Activated CD8-positive, alpha-beta T cell treated with anti-CD3 and anti-CD28 coated beads for 36 hours (primary cell): ENCODE data around the gene FGF22. TPM values are rescaled to one million over a fixed set of nuclear protein-coding genes. Genes with fewer than 3 reads are reported as not detected.

Source experiments
- ATAC-seq: fragments of 200-7000 bp; cut with Tn5 transposase; one replicate; pipeline ENCODE4 v1.10.0; 2021; ENCODE audit warnings: mild to moderate bottlenecking, moderate library complexity
- CTCF ChIA-PET: fragments of 350-600 bp; sonication (Branson Sonifier 250); formaldehyde crosslinking; loops from one replicate; lab custom pipeline; 2021; ENCODE audit warnings: antibody characterized with exemption; lab: Charles Lee
- POLR2A ChIA-PET: fragments of 350-600 bp; sonication (Branson Sonifier 250); formaldehyde crosslinking; loops from one replicate; lab custom pipeline; 2021; ENCODE audit warnings: antibody characterized with exemption; lab: Charles Lee
- DNase-seq: peaks from one replicate; pipeline ENCODE4 v3.0.0-alpha.2; 2020
- H3K27ac Mint-ChIP-seq: one replicate; pipeline ENCODE4 v1.8.0; 2021; ENCODE audit warnings: mild to moderate bottlenecking, mixed read lengths
- H3K27me3 Mint-ChIP-seq: one replicate; pipeline ENCODE4 v1.8.0; 2021; ENCODE audit warnings: mixed read lengths
- H3K36me3 Mint-ChIP-seq: one replicate; pipeline ENCODE4 v1.8.0; 2021; ENCODE audit warnings: low read depth, mixed read lengths
- H3K4me1 Mint-ChIP-seq: one replicate; pipeline ENCODE4 v1.8.0; 2021; ENCODE audit warnings: low read depth, mixed read lengths
- H3K4me3 Mint-ChIP-seq: one replicate; pipeline ENCODE4 v1.8.0; 2021; ENCODE audit warnings: mild to moderate bottlenecking, moderate library complexity, mixed read lengths
- H3K9me3 Mint-ChIP-seq: one replicate; pipeline ENCODE4 v1.8.0; 2021; ENCODE audit warnings: mixed read lengths
- CTCF ChIP-seq: fragments of 200-600 bp; IDR thresholded peaks from one replicate; pipeline ENCODE4 v1.8.0; 2022; ENCODE audit warnings: antibody characterized with exemption, mild to moderate bottlenecking
- intact Hi-C: fragments of 100-400 bp; cut with micrococcal nuclease; formaldehyde crosslinking; loops from one replicate; pipeline ENCODE4 v1.10.0; 2022
- total RNA-seq, 2 experiments: library from RNA; stranded (reverse); gene quantifications; one replicate each; pipeline ENCODE4 v1.2.3, GENCODE V29; 2021

The FGF22 gene
- total RNA-seq, 2 experiments from 2014 or later, result 0.16 TPM; not detected in 1

- ChIA-PET CTCF (interaction anchor here (1.4 kb wide), 1 partner anchor 15 kb away, joined by 4 read pairs; no protein-coding TSS in a partner anchor), POLR2A (interaction anchor here (0.8 to 1.1 kb wide), 2 partner anchors 10 to 21 kb away, joined by 3 to 4 read pairs; no protein-coding TSS in a partner anchor)
- DNase-seq, result peak; percentile 44
- no peak for TF ChIP-seq CTCF
- H3K4me3 Mint-ChIP-seq, result peak overlapping the region; percentile 79
- no peaks in the 10 kb centered on the region for H3K9me3 Mint-ChIP-seq
- H3K36me3 Mint-ChIP-seq, result no peaks in the 10 kb centered on the region
- H3K27ac Mint-ChIP-seq, result peak overlapping the region; percentile 100
- H3K27me3 Mint-ChIP-seq, result no peaks in the 10 kb centered on the region
- ATAC-seq, result no peak
- intact Hi-C loops, result no loop called here
- H3K4me1 Mint-ChIP-seq, result peaks cover 2% of the 10 kb centered on the region
These were observed 41.6 kb downstream of the FGF22 start for GRCh38 chr19:681029-682019.

GRCh38 chr19:682678-683320 lies 43.1 kb downstream of the FGF22 start:
- H3K9me3 Mint-ChIP-seq, result no peaks in the 10 kb centered on the region
- no peak for ATAC-seq
- H3K4me1 Mint-ChIP-seq, result peaks cover 2% of the 10 kb centered on the region
- no peaks in the 10 kb centered on the region for H3K36me3 Mint-ChIP-seq
- intact Hi-C loops, result no loop called here
- ChIA-PET CTCF (interaction anchor here (1.2 kb wide), 1 partner anchor 51 kb away, joined by 5 read pairs; no protein-coding TSS in a partner anchor), POLR2A (no interaction called here)
- no peak overlapping the region for H3K27ac Mint-ChIP-seq
- TF ChIP-seq CTCF, result no peak
- H3K27me3 Mint-ChIP-seq, result no peaks in the 10 kb centered on the region
- no peak for DNase-seq
- no peak overlapping the region for H3K4me3 Mint-ChIP-seq

- no peaks in the 10 kb centered on the region for H3K4me1 Mint-ChIP-seq
- H3K27ac Mint-ChIP-seq, result no peak overlapping the region
- no peak overlapping the region for H3K4me3 Mint-ChIP-seq
- CTCF ChIA-PET, result no interaction called here
- no peak for TF ChIP-seq CTCF
- H3K27me3 Mint-ChIP-seq, result no peaks in the 10 kb centered on the region
- intact Hi-C loops, result no loop called here
- H3K9me3 Mint-ChIP-seq, result no peaks in the 10 kb centered on the region
- H3K36me3 Mint-ChIP-seq, result no peaks in the 10 kb centered on the region
- ATAC-seq, result no peak
- no peak for DNase-seq
- POLR2A ChIA-PET, result no interaction called here
These were observed 45.8 kb downstream of the FGF22 start for GRCh38 chr19:685454-685931.

GRCh38 chr19:686589-687297 lies 47.1 kb downstream of the FGF22 start:
- intact Hi-C loops, result no loop called here
- DNase-seq (no peak), ATAC-seq (no peak)
- no peak overlapping the region for H3K4me3 Mint-ChIP-seq
- H3K4me1 Mint-ChIP-seq, result no peaks in the 10 kb centered on the region
- ChIA-PET POLR2A (no interaction called here), CTCF (interaction anchor here (0.7 kb wide), 1 partner anchor 14 kb away, joined by 3 read pairs; no protein-coding TSS in a partner anchor)
- no peaks in the 10 kb centered on the region for H3K9me3 Mint-ChIP-seq
- no peaks in the 10 kb centered on the region for H3K36me3 Mint-ChIP-seq
- TF ChIP-seq CTCF, result no peak
- H3K27me3 Mint-ChIP-seq, result no peaks in the 10 kb centered on the region
- H3K27ac Mint-ChIP-seq, result no peak overlapping the region
